D721Med (cell line): Measurements from ENCODE around the gene PCED1B.
"Not testable (repeated sequence)": the region's sequence is repeated elsewhere in the genome, so short reads cannot be mapped to it uniquely, and the experiment has no call there.

Source experiments
- DNase-seq: peaks from one replicate; pipeline ENCODE4 v3.0.0; 2011; ENCODE audit warnings: low spot score; ENCODE audit not compliant: insufficient read length
- FAIRE-seq: peaks from 2 replicates; lab custom pipeline; 2011; peaks lifted over from hg19 to GRCh38; lab: Jason Lieb, UNC
- TF ChIP-seq, protein P1 (sequence below): IDR thresholded peaks from 2 replicates; pipeline ENCODE4 v1.5.1; 2012; ENCODE audit warnings: mild to moderate bottlenecking, control low read depth; ENCODE audit not compliant: insufficient read depth; ENCODE audit errors: missing control alignments

The PCED1B gene

DNA sequence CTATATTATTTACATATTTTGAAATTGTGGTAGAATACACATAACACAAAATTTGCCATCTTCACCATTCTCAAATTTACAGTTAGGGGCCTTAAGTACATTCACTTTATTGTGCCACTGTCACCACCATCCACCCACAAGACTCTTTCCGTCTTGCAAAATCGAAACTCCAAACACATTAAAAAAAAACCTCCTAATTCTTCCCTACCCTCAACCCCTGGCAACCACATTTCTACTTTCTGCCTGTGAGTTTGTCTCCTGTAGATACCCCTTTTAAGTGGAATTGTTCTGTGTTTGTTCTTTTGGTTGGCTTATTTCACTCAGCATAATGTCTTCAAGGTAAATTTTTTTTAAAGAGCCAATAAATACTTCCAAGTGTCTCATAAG is 32.0 kb downstream of the PCED1B start:
- DNase-seq (no peak), FAIRE-seq (no peak)
- TF ChIP-seq, protein P1, sequence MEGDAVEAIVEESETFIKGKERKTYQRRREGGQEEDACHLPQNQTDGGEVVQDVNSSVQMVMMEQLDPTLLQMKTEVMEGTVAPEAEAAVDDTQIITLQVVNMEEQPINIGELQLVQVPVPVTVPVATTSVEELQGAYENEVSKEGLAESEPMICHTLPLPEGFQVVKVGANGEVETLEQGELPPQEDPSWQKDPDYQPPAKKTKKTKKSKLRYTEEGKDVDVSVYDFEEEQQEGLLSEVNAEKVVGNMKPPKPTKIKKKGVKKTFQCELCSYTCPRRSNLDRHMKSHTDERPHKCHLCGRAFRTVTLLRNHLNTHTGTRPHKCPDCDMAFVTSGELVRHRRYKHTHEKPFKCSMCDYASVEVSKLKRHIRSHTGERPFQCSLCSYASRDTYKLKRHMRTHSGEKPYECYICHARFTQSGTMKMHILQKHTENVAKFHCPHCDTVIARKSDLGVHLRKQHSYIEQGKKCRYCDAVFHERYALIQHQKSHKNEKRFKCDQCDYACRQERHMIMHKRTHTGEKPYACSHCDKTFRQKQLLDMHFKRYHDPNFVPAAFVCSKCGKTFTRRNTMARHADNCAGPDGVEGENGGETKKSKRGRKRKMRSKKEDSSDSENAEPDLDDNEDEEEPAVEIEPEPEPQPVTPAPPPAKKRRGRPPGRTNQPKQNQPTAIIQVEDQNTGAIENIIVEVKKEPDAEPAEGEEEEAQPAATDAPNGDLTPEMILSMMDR, result no peak

DNA sequence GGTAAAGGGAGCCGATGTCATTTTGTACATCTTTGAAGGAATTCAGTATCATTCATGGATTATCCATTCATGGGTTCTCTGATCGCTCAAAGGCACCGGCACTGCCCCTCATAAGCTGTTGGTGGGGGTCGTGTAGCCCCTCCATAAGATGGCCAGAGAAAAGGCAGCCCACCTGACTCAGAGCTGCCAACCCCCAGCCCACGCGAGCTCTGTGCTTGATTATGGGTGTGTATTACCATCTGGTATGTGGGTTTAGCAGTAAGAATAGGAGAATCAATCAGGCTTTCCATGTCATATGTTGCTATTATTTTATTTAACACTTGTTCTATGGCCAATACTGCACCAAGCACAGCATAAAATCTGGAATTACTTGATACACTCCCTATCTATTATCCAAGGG is 32.4 kb downstream of the PCED1B start:
- TF ChIP-seq, protein P1, result no peak
- no peak for FAIRE-seq

DNA sequence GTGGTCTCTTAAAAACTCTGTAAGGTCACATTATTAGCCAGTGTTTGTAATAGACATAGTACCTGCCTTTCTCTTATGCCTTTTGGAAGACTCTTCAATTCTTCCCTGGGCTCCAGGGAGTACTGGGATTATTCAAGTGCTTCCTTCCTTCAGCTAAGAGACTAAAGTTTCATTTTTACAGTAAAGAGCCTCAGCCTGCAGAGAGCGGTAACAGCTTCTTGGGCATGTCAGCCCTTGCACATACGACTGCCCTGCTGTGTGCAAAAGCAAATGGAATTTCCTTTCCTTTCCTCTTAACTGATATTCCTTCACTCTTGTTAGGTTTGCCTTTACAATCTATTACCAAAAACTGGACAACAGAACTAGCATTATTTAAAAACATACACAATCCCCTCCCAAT is 33.3 kb downstream of the PCED1B start:
- DNase-seq, result no peak
- no peak for FAIRE-seq
- TF ChIP-seq, protein P1, result no peak

More for the DNA sequence above, 32.4 kb downstream of the PCED1B start:
- no peak for DNase-seq

DNA sequence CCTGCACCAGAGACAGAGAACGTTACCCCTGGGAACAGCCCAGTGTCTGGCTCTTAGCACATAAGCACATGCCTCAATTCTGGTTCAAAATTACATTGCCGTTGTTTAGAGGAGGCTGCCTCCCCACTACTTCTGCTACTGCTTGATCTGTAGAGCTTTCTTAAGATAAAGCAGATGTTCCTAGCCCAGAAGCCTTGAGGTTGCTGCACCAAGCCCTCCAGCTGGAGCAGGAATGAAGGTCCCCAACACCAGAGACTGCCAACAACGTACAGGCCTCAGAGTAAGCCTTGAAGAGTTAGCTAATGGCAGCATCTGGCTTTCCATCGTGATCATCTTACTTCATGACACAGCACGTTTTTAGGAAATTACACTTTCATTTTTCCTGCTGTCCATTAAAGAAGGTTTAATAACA is 35.1 kb downstream of the PCED1B start:
- TF ChIP-seq, protein P1, result no peak
- DNase-seq, result no peak
- no peak for FAIRE-seq

DNA sequence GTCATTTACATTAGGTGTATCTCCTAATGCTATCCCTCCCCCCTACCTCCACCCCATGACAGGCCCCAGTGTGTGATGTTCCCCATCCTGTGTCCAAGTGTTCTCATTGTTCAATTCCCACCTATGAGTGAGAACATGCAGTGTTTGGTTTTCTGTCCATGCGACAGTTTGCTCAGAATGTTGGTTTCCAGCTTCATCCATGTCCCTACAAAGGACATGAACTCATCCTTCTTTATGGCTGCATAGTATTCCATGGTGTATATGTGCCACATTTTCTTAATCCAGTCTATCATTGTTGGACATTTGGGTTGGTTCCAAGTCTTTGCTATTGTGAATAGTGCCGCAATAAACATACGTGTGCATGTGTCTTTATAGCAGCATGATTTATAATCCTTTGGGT is 37.9 kb downstream of the PCED1B start:
- DNase-seq, FAIRE-seq: not testable (repeated sequence)

DNA sequence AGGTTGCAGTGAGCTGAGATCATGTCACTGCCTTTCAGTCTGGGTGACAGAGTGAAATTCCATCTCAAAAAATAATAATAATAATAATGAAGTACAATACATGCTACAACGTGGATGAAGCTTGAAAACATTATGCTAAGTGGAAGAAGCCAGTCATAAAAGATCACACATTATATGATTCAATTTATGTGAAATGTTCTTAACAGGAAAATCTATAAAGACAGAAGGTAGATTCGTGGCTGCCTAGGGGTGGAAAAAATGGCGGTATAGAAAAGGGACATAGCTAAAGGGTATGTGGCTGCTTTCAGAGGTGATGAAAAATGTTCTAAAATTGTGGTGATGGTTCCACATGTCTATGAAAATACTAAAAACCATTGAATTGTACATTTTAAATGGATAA is 41.3 kb downstream of the PCED1B start:
- FAIRE-seq (no peak), DNase-seq (no peak)
- TF ChIP-seq, protein P1, result no peak

DNA sequence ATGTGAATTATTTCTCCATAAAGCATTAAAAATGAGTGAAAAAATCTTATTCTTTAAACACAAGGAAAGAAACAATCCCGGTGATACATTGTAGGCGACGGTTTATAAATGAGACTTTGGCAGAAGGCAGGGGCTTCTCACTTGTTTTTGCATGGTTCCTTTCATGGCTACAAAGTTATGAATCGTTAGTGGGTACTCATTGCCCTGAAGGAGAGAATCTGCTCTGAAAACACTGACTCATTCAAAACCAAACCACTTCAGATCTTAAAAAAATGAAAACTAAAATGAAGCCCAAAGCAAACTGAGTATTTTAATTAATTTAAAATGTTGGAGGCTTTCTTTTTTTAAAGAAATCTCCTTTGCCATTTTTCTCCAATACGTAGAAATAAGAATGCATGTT is 41.7 kb downstream of the PCED1B start:
- DNase-seq (no peak), FAIRE-seq (no peak)
- TF ChIP-seq, protein P1, result no peak

DNA sequence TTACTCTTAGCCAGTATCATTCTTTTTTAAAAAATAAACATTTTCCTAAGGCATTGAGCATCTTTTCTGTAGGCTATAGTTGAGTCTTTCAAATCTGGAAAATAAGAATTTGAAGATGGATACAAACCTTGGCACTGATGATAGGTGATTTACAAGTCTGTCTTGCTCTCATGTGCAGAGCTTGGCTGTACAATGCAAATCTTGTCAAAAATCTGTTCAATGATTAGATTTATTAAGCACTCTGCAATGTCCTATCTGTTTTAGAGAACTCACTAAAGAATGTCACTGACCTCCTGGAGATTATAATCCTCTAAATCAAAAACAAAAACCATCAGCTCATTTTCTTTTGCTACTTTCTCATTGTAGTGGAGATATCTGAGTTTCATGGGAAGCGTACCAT is 43.2 kb downstream of the PCED1B start:
- FAIRE-seq (no peak), DNase-seq (no peak)
- TF ChIP-seq, protein P1, result no peak
